Neural crest cell (in vitro differentiated cells): ENCODE results near the gene MUC3A. TPM values are rescaled to one million over a fixed set of nuclear protein-coding genes. Genes with fewer than 3 reads are reported as not detected.

ENCODE experiments used
- DNase-seq: peaks from one replicate; pipeline ENCODE4 v3.0.0; 2021; ENCODE audit warnings: low read depth, mixed read lengths, low spot score
- H3K27ac Mint-ChIP-seq: one replicate; pipeline ENCODE4 v1.8.0; 2021; ENCODE audit warnings: mild to moderate bottlenecking, mixed read lengths; ENCODE audit not compliant: unreplicated experiment
- H3K27me3 Mint-ChIP-seq: 2 replicates; pipeline ENCODE4 v1.8.0; 2021; ENCODE audit warnings: low read depth, mild to moderate bottlenecking, mixed read lengths
- H3K36me3 Mint-ChIP-seq: 2 replicates; pipeline ENCODE4 v1.8.0; 2021; ENCODE audit warnings: low read depth, mild to moderate bottlenecking, mixed read lengths
- H3K4me1 Mint-ChIP-seq: 2 replicates; pipeline ENCODE4 v1.8.0; 2021; ENCODE audit warnings: mixed read lengths
- H3K4me3 Mint-ChIP-seq: one replicate; pipeline ENCODE4 v1.8.0; 2021; ENCODE audit warnings: mild to moderate bottlenecking, mixed read lengths
- H3K9me3 Mint-ChIP-seq: 2 replicates; pipeline ENCODE4 v1.8.0; 2021; ENCODE audit warnings: mixed read lengths
- total RNA-seq: library from RNA; stranded (reverse); gene quantifications from 2 replicates; pipeline ENCODE4 v1.2.1, GENCODE V29; 2021
- TF ChIP-seq, protein P1 (sequence below): fragments of 200-600 bp; sonication (generic); conservative IDR thresholded peaks from 2 replicates; pipeline ENCODE4 v1.5.0; 2021; ENCODE audit warnings: antibody characterized with exemption, mild to moderate bottlenecking

Gene MUC3A
- total RNA-seq, 1 donor from 2014 or later: 0.16 TPM

DNA sequence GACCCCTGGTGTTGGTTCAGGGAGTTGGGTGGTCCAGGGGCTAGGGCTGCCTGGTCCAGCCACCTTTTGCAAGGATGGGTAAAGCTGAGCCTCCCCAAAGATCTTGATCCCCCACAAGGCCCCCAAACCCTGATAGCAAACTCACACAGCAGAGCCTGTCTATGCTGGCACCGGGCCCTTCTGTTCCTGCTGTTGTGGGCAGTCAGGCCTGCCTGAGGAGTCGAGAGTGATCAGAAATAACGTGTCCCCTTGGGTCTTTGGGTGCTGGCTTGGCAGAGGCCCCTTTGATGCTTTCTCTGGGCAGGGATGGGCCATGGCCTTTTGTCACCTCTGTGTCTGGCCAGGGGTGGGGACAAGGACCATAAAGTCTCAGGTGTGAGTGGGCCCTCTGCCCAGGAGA is 19.3 kb downstream of the MUC3A start:
- Mint-ChIP-seq H3K4me3 (no peak overlapping the region), H3K27ac (no peak overlapping the region), H3K36me3 (no peaks in the 10 kb centered on the region), H3K27me3 (peaks cover 88% of the 10 kb centered on the region), H3K9me3 (no peaks in the 10 kb centered on the region), H3K4me1 (peaks cover 25% of the 10 kb centered on the region)
- TF ChIP-seq, protein P1, sequence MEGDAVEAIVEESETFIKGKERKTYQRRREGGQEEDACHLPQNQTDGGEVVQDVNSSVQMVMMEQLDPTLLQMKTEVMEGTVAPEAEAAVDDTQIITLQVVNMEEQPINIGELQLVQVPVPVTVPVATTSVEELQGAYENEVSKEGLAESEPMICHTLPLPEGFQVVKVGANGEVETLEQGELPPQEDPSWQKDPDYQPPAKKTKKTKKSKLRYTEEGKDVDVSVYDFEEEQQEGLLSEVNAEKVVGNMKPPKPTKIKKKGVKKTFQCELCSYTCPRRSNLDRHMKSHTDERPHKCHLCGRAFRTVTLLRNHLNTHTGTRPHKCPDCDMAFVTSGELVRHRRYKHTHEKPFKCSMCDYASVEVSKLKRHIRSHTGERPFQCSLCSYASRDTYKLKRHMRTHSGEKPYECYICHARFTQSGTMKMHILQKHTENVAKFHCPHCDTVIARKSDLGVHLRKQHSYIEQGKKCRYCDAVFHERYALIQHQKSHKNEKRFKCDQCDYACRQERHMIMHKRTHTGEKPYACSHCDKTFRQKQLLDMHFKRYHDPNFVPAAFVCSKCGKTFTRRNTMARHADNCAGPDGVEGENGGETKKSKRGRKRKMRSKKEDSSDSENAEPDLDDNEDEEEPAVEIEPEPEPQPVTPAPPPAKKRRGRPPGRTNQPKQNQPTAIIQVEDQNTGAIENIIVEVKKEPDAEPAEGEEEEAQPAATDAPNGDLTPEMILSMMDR: no peak
- DNase-seq: no peak

DNA sequence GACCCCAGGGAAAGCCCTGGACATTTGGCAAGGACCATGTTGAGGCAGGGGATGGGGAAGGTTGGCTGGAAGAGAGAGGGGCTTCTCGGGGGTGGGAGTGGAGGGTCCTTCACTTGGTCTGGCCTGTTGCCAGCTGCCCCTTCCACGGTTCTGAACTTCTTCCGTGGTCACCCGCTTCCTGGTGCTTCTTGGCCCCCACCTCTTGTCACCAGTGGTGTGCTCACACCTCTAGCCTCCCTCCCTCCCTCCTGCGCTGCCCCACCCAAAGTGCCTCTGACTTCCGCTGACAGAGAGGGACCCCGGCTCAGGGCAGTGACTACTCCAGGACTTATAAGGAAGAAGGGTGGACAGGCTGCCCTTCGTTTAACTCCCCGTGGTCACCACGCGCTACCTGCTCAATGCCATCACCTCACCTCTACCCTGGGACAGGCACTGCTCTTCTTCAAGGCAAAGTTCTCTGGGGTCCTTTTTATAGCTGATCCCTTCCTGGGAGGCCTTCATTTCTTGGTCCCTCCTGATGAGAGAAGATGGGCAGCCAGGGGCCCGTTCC is 19.8 kb downstream of the MUC3A start, which contains the start of gene MUC12:
MUC12 (plus strand) TSS at position 500 of the 550 bp plus-strand sequence. CDS start 58 bp downstream, outside the sequence.
- Mint-ChIP-seq H3K27ac (no peak within 1 kb of the TSS), H3K36me3 (no peaks in the 10 kb centered on the region), H3K27me3 (peaks cover 85% of the 10 kb centered on the region), H3K9me3 (no peaks in the 10 kb centered on the region), H3K4me3 (no peak within 1 kb of the TSS), H3K4me1 (peaks cover 25% of the 10 kb centered on the region)
- DNase-seq: no peak
- TF ChIP-seq, protein P1: no peak

DNA sequence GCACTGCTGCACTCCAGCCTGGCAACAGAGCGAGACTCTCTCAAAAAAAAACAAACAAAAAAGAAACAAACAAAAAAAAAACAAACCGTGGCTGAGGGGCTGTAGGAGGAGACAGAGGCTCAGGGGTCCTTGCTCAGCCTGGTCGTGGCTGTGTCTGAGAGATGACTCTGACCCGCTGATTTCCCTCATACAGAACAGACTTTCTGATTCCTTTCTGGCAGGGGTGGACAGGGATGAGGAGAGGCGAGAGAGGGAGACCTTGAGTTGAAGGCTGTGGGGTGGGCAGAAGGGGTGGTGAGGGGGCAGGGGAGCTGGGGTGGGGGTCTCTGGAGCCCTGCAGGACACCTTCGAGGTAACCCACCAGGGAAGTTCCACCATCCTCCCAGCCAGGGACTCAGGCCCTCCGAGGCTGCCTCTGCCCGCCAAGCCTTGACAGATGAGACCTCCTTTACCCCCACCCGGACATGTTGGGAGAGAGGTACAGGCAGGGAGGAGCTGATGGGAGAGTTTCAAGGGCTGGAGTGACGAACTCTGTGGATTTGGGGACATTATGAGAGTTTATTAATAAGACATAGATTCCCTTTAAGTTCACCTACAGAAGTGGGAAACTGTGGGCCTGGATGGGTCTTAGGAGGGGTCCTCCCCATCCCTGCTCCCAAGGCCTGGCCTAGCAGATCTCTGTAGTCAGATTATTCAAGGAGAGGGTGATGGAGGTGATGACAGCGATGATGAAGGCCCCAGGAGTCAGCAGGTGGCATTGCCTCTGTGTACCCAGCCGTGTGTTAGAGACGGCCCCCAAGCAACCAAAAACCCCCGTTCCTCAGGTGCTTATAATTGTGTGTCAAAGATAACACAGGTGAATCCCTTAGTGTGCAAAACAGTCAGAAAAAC is 22.0 kb downstream of the MUC3A start:
- Mint-ChIP-seq H3K27me3 (peaks cover 74% of the 10 kb centered on the region), H3K36me3 (no peaks in the 10 kb centered on the region), H3K4me1 (peaks cover 17% of the 10 kb centered on the region), H3K27ac (no peak overlapping the region), H3K4me3 (no peak overlapping the region), H3K9me3 (no peaks in the 10 kb centered on the region)
- TF ChIP-seq, protein P1: no peak
- DNase-seq: no peak

DNA sequence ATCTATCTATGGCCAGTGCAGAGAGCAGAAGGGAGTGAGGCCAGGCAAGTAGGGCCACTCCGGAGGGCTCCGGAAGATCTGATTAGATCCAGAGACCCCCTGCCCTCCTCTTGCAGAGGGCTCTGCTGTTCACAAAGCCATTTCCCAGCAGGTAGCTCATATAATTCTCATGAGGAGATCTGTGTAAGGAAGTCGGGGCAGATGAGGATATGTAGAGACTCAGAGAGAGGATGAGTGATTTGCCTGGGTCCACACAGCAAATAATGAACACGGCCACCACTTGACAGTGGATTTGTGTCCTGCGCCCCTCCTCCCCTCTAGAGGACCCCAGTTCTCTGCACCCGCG is 22.6 kb downstream of the MUC3A start:
- Mint-ChIP-seq H3K4me3 (no peak overlapping the region), H3K27ac (no peak overlapping the region), H3K36me3 (no peaks in the 10 kb centered on the region), H3K27me3 (peaks cover 68% of the 10 kb centered on the region), H3K4me1 (peaks cover 17% of the 10 kb centered on the region), H3K9me3 (no peaks in the 10 kb centered on the region)
- no peak for DNase-seq
- TF ChIP-seq, protein P1: no peak

DNA sequence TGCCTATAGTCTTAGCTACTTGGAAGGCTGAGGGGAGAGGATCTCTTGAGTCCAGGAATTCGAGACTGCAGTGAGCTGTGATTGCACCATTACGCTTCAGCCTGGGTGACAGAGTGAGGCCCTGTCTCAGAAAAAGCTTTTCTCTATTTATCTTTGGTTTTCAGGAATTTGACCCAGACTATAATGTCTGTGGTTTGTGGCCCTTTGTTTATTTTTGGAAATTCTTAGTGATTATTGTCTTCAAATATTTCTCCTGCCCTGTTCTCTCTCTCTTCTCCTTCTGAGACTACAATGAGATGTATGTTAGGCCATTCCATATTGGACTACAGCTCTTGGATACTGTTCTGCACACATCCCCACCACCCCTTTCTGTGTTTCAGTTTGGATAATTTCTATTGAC is 24.7 kb downstream of the MUC3A start:
- Mint-ChIP-seq H3K36me3 (no peaks in the 10 kb centered on the region), H3K9me3 (no peaks in the 10 kb centered on the region), H3K4me3 (no peak overlapping the region), H3K27me3 (peaks cover 48% of the 10 kb centered on the region), H3K27ac (no peak overlapping the region), H3K4me1 (peaks cover 4% of the 10 kb centered on the region)
- no peak for DNase-seq
- TF ChIP-seq, protein P1: no peak
